BLaER1 treated with 17β-estradiol and CSF1 and Interleukin-3, amounts not matched to agents 10 nM and 100 nM (cell line): ENCODE measurements around the gene RRN3.
"Not testable (repeated sequence)": the region's sequence is repeated elsewhere in the genome, so short reads cannot be mapped to it uniquely, and the experiment has no call there.

Source experiments
- H3K27ac ChIP-seq, 11 experiments: shearing (Covaris generic); formaldehyde crosslinking; 2 replicates each; pipeline ENCODE4 v1.8.1; 2022
- H3K27me3 ChIP-seq, 11 experiments: shearing (Covaris generic); formaldehyde crosslinking; 2 replicates each; pipeline ENCODE4 v1.8.1; 2022
- H3K36me3 ChIP-seq, 11 experiments: shearing (Covaris generic); formaldehyde crosslinking; 2 replicates each; pipeline ENCODE4 v1.8.1; 2022
- H3K4me1 ChIP-seq, 10 experiments: shearing (Covaris generic); formaldehyde crosslinking; 2 replicates each; pipeline ENCODE4 v1.8.1; 2022
- H3K4me2 ChIP-seq, 11 experiments: shearing (Covaris generic); formaldehyde crosslinking; 2 replicates each; pipeline ENCODE4 v1.8.1; 2022
- H3K4me3 ChIP-seq, 10 experiments: shearing (Covaris generic); formaldehyde crosslinking; 2 replicates each; pipeline ENCODE4 v1.8.1; 2022
- H3K9ac ChIP-seq, 11 experiments: shearing (Covaris generic); formaldehyde crosslinking; 2 replicates each; pipeline ENCODE4 v1.8.1; 2022
- H3K9me3 ChIP-seq, 11 experiments: shearing (Covaris generic); formaldehyde crosslinking; replicated peaks in 1 of 11; 2 replicates each; pipeline ENCODE4 v1.8.1; 2022
- H4K20me1 ChIP-seq, 11 experiments: shearing (Covaris generic); formaldehyde crosslinking; 2 replicates each; pipeline ENCODE4 v1.8.1; 2022
- Cebpa-rat ChIP-seq, 11 experiments: shearing (Covaris generic); IDR thresholded peaks; 2 replicates each; pipeline ENCODE4 v1.8.1; 2022

The RRN3 gene

GRCh38 chr16:15046692-15047376 is 47.2 kb downstream of the RRN3 start:
- H4K20me1 ChIP-seq: peaks cover 0 to 85% (median 41%) of the 10 kb centered on the region in 11 experiments; a peak in 15 of 22 replicates
- no peak overlapping the region for H3K9ac ChIP-seq
- H3K4me1 ChIP-seq: peaks cover 3 to 31% (median 5%) of the 10 kb centered on the region in 10 experiments; a peak in 15 of 20 replicates
- no peaks in the 10 kb centered on the region for H3K9me3 ChIP-seq
- H3K4me3 ChIP-seq: no peak overlapping the region
- no peak for TF ChIP-seq Cebpa-rat (IDR thresholded peaks at IDR 0.05)
- H3K36me3 ChIP-seq: peaks cover 41 to 70% (median 53%) of the 10 kb centered on the region in 11 experiments
- no peak overlapping the region for H3K27ac ChIP-seq
- H3K4me2 ChIP-seq: no peak overlapping the region
- no peaks in the 10 kb centered on the region for H3K27me3 ChIP-seq

GRCh38 chr16:15045270-15045669 is 48.8 kb downstream of the RRN3 start:
- H3K4me2 ChIP-seq, H3K9me3 ChIP-seq, H3K27ac ChIP-seq, H3K27me3 ChIP-seq, H3K9ac ChIP-seq, H3K4me3 ChIP-seq: not testable (repeated sequence)
- Histone ChIP-seq H3K36me3 (peaks cover 56 to 74% (median 67%) of the 10 kb centered on the region in 11 experiments), H3K4me1 (peaks cover 0 to 31% (median 8%) of the 10 kb centered on the region in 10 experiments; a peak in 13 of 20 replicates), H4K20me1 (peaks cover 0 to 76% (median 36%) of the 10 kb centered on the region in 11 experiments; a peak in 15 of 22 replicates)

GRCh38 chr16:15044286-15044685 is 49.8 kb downstream of the RRN3 start:
- H3K4me3 ChIP-seq: no peak overlapping the region
- H3K9me3 ChIP-seq: no peaks in the 10 kb centered on the region
- no peak overlapping the region for H3K4me2 ChIP-seq
- H3K4me1 ChIP-seq: peaks cover 0 to 22% (median 7%) of the 10 kb centered on the region in 10 experiments; a peak in 13 of 20 replicates
- no peak overlapping the region for H3K9ac ChIP-seq
- no peak for TF ChIP-seq Cebpa-rat (IDR thresholded peaks at IDR 0.05)
- H4K20me1 ChIP-seq: peaks cover 0 to 69% (median 35%) of the 10 kb centered on the region in 11 experiments; a peak in 13 of 22 replicates
- H3K27me3 ChIP-seq: no peaks in the 10 kb centered on the region
- H3K36me3 ChIP-seq: peaks cover 65 to 84% (median 76%) of the 10 kb centered on the region in 11 experiments
- no peak overlapping the region for H3K27ac ChIP-seq

- Histone ChIP-seq H3K9me3 (no peaks in the 10 kb centered on the region), H3K27me3 (no peaks in the 10 kb centered on the region), H3K4me3 (no peak overlapping the region), H4K20me1 (peaks cover 0 to 60% (median 29%) of the 10 kb centered on the region in 11 experiments; a peak in 10 of 22 replicates), H3K4me2 (no peak overlapping the region), H3K9ac (no peak overlapping the region), H3K4me1 (peaks cover 0 to 22% (median 7%) of the 10 kb centered on the region in 10 experiments; a peak in 12 of 20 replicates), H3K27ac (no peak overlapping the region), H3K36me3 (peaks cover 74 to 94% (median 85%) of the 10 kb centered on the region in 11 experiments)
- TF ChIP-seq Cebpa-rat (IDR thresholded peaks at IDR 0.05): no peak
Observed at GRCh38 chr16:15043344-15043743, 50.7 kb downstream of the RRN3 start.

- H3K27me3 ChIP-seq: no peaks in the 10 kb centered on the region
- peak overlapping the region in 3 of 11 experiments; percentile 16 to 52 (median 44); a peak in 4 of 22 replicates for H3K9ac ChIP-seq
- peak overlapping the region in 4 of 11 experiments; percentile 12 to 61 (median 40); a peak in 6 of 22 replicates for H3K27ac ChIP-seq
- H3K4me1 ChIP-seq: peaks cover 0 to 22% (median 7%) of the 10 kb centered on the region in 10 experiments; a peak in 12 of 20 replicates
- peak overlapping the region in 1 of 10 experiments; percentile 11; a peak in 1 of 20 replicates for H3K4me3 ChIP-seq
- no peaks in the 10 kb centered on the region for H3K9me3 ChIP-seq
- peaks cover 0 to 41% (median 13%) of the 10 kb centered on the region in 11 experiments; a peak in 8 of 22 replicates for H4K20me1 ChIP-seq
- H3K36me3 ChIP-seq: peaks cover 80 to 96% (median 86%) of the 10 kb centered on the region in 11 experiments
- TF ChIP-seq Cebpa-rat (IDR thresholded peaks at IDR 0.05): no peak
- H3K4me2 ChIP-seq: peak overlapping the region in 3 of 11 experiments; percentile 78 to 80 (median 79); a peak in 6 of 22 replicates
Observed at GRCh38 chr16:15041271-15042004, 52.6 kb downstream of the RRN3 start.

GRCh38 chr16:15038689-15039088 is 55.4 kb downstream of the RRN3 start:
- Histone ChIP-seq H3K4me1 (peaks cover 19 to 45% (median 28%) of the 10 kb centered on the region in 10 experiments), H3K27me3 (no peaks in the 10 kb centered on the region), H3K9ac (no peak overlapping the region), H3K27ac (no peak overlapping the region), H3K4me2 (no peak overlapping the region), H3K4me3 (no peak overlapping the region), H3K9me3 (no peaks in the 10 kb centered on the region), H3K36me3 (peaks cover 86 to 100% (median 94%) of the 10 kb centered on the region in 11 experiments), H4K20me1 (peaks cover 0 to 32% (median 16%) of the 10 kb centered on the region in 11 experiments; a peak in 13 of 22 replicates)
- no peak for TF ChIP-seq Cebpa-rat (IDR thresholded peaks at IDR 0.05)

DNA sequence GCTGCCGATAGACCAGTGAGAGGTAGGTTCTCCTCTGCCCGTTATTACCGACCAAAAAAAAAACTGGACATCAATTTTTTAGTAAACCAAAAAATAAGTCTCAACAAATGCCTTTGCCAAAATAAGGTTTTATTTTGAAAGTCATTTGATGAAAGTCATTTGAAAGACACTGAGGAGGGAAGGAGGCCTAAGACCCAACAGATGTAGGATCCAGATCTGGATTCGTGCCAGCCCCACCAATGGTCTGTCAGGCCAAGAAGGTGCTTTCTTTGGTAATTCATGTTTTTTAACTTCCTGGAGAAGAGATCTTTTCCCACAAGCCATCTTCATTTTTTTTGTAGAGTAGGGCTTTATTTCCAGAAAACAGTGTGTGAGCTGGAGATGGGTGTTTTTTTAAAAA is 56.3 kb downstream of the RRN3 start:
- Histone ChIP-seq H3K9ac (no peak overlapping the region), H3K4me2 (no peak overlapping the region), H3K27me3 (no peaks in the 10 kb centered on the region), H4K20me1 (peaks cover 0 to 40% (median 23%) of the 10 kb centered on the region in 11 experiments; a peak in 14 of 22 replicates), H3K4me1 (peaks cover 29 to 55% (median 37%) of the 10 kb centered on the region in 10 experiments), H3K27ac (no peak overlapping the region), H3K36me3 (peaks cover 84 to 100% (median 94%) of the 10 kb centered on the region in 11 experiments), H3K4me3 (no peak overlapping the region), H3K9me3 (no peaks in the 10 kb centered on the region)
- TF ChIP-seq Cebpa-rat (IDR thresholded peaks at IDR 0.05): no peak

DNA sequence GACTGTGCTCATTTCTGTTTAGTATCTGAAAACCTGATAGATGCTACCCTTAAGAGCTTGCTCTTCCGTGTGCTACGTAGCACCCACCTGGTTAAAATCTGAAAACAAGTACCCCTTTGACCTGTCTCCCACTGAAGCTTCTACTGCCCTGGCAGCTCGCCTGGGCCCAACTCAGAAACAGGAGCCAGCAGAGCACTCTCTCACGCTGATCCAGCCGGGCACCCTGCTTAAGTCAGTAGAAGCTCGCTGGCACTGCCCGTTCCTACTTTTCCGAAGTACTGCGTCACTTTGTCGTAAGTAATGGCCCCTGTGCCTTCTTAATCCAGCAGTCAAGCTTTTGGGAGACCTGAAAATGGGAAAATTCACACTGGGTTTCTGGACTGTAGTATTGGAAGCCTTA is 57.1 kb downstream of the RRN3 start:
- Histone ChIP-seq H3K9ac (no peak overlapping the region), H3K36me3 (peaks cover 88 to 100% (median 96%) of the 10 kb centered on the region in 11 experiments)
- TF ChIP-seq Cebpa-rat (IDR thresholded peaks at IDR 0.05): no peak

More for the DNA sequence above, 57.1 kb downstream of the RRN3 start:
- Histone ChIP-seq H3K27me3 (no peaks in the 10 kb centered on the region), H3K4me3 (no peak overlapping the region), H3K4me2 (no peak overlapping the region), H3K27ac (no peak overlapping the region), H4K20me1 (peaks cover 0 to 45% (median 23%) of the 10 kb centered on the region in 11 experiments; a peak in 17 of 22 replicates), H3K4me1 (peaks cover 36 to 57% (median 45%) of the 10 kb centered on the region in 10 experiments), H3K9me3 (no peaks in the 10 kb centered on the region)
